WTC11 (cell line): ENCODE data around the gene RBBP6.

Experiments
- ZNF121 ChIP-seq: sonication (generic); formaldehyde crosslinking; IDR thresholded peaks from 2 replicates; pipeline ENCODE4 v1.8.0; 2023; ENCODE audit warnings: missing genetic modification reagents
- TF ChIP-seq, protein P1 (sequence below): fragments of 200-600 bp; IDR thresholded peaks from 2 replicates; pipeline ENCODE4 v1.8.0; 2022; ENCODE audit warnings: antibody characterized with exemption
- TF ChIP-seq, protein P2 (sequence below): sonication (generic); formaldehyde crosslinking; IDR thresholded peaks from 2 replicates; pipeline ENCODE4 v1.8.0; 2022; ENCODE audit warnings: mild to moderate bottlenecking, missing genetic modification reagents
- TF ChIP-seq, protein P3 (sequence below): sonication (generic); formaldehyde crosslinking; IDR thresholded peaks from 2 replicates; pipeline ENCODE4 v1.8.0; 2023; ENCODE audit warnings: mild to moderate bottlenecking, missing genetic modification reagents
- TF ChIP-seq, protein P4 (sequence below): sonication (generic); formaldehyde crosslinking; IDR thresholded peaks from 2 replicates; pipeline ENCODE4 v1.8.0; 2022; ENCODE audit warnings: mild to moderate bottlenecking, missing genetic modification reagents
- TF ChIP-seq, protein P5 (sequence below): sonication (generic); formaldehyde crosslinking; IDR thresholded peaks from 2 replicates; pipeline ENCODE4 v1.8.1; 2023; ENCODE audit warnings: mild to moderate bottlenecking, missing genetic modification reagents, borderline replicate concordance
- TF ChIP-seq, protein P6 (sequence below): sonication (generic); formaldehyde crosslinking; IDR thresholded peaks from 2 replicates; pipeline ENCODE4 v1.8.1; 2023; ENCODE audit warnings: mild to moderate bottlenecking, missing genetic modification reagents

DNA sequence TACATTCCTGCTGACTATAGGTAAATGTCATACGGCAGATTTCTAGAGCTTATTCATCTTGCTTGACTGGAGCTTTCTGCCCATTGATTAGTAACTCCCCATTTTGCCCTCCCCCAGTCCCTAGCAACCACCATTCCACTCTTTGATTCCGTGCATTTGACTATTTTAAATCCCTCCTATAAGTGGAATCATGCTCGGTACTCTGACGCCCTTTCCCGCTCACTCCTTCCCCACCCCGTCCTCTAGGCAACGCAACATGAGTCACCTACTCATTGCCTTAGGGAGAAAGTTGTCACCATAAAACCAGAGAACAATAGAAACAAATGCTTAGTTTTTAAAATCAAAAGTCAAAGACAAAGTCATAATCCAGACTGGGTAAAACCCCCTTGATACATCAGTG lies 45.5 kb upstream of the RBBP6 start:
- TF ChIP-seq, protein P1, sequence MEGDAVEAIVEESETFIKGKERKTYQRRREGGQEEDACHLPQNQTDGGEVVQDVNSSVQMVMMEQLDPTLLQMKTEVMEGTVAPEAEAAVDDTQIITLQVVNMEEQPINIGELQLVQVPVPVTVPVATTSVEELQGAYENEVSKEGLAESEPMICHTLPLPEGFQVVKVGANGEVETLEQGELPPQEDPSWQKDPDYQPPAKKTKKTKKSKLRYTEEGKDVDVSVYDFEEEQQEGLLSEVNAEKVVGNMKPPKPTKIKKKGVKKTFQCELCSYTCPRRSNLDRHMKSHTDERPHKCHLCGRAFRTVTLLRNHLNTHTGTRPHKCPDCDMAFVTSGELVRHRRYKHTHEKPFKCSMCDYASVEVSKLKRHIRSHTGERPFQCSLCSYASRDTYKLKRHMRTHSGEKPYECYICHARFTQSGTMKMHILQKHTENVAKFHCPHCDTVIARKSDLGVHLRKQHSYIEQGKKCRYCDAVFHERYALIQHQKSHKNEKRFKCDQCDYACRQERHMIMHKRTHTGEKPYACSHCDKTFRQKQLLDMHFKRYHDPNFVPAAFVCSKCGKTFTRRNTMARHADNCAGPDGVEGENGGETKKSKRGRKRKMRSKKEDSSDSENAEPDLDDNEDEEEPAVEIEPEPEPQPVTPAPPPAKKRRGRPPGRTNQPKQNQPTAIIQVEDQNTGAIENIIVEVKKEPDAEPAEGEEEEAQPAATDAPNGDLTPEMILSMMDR: no peak
- TF ChIP-seq, protein P2, sequence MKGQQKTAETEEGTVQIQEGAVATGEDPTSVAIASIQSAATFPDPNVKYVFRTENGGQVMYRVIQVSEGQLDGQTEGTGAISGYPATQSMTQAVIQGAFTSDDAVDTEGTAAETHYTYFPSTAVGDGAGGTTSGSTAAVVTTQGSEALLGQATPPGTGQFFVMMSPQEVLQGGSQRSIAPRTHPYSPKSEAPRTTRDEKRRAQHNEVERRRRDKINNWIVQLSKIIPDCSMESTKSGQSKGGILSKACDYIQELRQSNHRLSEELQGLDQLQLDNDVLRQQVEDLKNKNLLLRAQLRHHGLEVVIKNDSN (CRISPR knock-in tag): no peak
- TF ChIP-seq ZNF121 (CRISPR knock-in tag): no peak
- TF ChIP-seq, protein P3, sequence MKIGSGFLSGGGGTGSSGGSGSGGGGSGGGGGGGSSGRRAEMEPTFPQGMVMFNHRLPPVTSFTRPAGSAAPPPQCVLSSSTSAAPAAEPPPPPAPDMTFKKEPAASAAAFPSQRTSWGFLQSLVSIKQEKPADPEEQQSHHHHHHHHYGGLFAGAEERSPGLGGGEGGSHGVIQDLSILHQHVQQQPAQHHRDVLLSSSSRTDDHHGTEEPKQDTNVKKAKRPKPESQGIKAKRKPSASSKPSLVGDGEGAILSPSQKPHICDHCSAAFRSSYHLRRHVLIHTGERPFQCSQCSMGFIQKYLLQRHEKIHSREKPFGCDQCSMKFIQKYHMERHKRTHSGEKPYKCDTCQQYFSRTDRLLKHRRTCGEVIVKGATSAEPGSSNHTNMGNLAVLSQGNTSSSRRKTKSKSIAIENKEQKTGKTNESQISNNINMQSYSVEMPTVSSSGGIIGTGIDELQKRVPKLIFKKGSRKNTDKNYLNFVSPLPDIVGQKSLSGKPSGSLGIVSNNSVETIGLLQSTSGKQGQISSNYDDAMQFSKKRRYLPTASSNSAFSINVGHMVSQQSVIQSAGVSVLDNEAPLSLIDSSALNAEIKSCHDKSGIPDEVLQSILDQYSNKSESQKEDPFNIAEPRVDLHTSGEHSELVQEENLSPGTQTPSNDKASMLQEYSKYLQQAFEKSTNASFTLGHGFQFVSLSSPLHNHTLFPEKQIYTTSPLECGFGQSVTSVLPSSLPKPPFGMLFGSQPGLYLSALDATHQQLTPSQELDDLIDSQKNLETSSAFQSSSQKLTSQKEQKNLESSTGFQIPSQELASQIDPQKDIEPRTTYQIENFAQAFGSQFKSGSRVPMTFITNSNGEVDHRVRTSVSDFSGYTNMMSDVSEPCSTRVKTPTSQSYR (CRISPR knock-in tag): no peak
- TF ChIP-seq, protein P4, sequence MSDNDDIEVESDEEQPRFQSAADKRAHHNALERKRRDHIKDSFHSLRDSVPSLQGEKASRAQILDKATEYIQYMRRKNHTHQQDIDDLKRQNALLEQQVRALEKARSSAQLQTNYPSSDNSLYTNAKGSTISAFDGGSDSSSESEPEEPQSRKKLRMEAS (CRISPR knock-in tag): no peak
- TF ChIP-seq, protein P5, sequence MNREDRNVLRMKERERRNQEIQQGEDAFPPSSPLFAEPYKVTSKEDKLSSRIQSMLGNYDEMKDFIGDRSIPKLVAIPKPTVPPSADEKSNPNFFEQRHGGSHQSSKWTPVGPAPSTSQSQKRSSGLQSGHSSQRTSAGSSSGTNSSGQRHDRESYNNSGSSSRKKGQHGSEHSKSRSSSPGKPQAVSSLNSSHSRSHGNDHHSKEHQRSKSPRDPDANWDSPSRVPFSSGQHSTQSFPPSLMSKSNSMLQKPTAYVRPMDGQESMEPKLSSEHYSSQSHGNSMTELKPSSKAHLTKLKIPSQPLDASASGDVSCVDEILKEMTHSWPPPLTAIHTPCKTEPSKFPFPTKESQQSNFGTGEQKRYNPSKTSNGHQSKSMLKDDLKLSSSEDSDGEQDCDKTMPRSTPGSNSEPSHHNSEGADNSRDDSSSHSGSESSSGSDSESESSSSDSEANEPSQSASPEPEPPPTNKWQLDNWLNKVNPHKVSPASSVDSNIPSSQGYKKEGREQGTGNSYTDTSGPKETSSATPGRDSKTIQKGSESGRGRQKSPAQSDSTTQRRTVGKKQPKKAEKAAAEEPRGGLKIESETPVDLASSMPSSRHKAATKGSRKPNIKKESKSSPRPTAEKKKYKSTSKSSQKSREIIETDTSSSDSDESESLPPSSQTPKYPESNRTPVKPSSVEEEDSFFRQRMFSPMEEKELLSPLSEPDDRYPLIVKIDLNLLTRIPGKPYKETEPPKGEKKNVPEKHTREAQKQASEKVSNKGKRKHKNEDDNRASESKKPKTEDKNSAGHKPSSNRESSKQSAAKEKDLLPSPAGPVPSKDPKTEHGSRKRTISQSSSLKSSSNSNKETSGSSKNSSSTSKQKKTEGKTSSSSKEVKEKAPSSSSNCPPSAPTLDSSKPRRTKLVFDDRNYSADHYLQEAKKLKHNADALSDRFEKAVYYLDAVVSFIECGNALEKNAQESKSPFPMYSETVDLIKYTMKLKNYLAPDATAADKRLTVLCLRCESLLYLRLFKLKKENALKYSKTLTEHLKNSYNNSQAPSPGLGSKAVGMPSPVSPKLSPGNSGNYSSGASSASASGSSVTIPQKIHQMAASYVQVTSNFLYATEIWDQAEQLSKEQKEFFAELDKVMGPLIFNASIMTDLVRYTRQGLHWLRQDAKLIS (CRISPR knock-in tag): no peak
- TF ChIP-seq, protein P6, sequence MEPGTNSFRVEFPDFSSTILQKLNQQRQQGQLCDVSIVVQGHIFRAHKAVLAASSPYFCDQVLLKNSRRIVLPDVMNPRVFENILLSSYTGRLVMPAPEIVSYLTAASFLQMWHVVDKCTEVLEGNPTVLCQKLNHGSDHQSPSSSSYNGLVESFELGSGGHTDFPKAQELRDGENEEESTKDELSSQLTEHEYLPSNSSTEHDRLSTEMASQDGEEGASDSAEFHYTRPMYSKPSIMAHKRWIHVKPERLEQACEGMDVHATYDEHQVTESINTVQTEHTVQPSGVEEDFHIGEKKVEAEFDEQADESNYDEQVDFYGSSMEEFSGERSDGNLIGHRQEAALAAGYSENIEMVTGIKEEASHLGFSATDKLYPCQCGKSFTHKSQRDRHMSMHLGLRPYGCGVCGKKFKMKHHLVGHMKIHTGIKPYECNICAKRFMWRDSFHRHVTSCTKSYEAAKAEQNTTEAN: no peak
